Islet precursor cell (in vitro differentiated cells): ENCODE data around the gene ETNK1.
"Not testable (repeated sequence)": the region's sequence is repeated elsewhere in the genome, so short reads cannot be mapped to it uniquely, and the experiment has no call there.

Source experiments
- DNase-seq: peaks from one replicate; pipeline ENCODE4 v3.0.0-alpha.2; 2018

Gene ETNK1

GRCh38 chr12:22691319-22691718 lies 66.3 kb downstream of the ETNK1 start:
- no peak for DNase-seq

DNA sequence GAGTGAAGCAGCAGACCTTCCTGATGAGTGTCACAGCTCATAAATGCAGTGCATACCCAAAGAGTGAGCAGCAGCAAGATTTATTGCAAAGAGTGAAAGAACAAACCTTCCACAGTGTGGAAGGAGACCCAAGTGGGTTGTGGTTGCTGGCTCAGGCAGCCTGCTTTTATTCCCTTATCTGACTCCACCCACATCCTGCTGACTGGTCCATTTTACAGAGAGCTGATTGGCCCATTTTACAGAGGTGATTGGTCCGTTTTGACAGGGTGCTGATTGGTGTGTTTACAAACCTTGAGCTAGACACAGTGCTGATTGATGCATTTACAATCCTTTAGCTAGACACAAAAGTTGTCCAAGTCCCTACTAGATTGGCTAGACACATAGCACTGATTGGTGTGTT lies 67.5 kb downstream of the ETNK1 start:
- not testable (repeated sequence) for DNase-seq

- DNase-seq, result no peak
Observed at GRCh38 chr12:22692964-22693555, 68.1 kb downstream of the ETNK1 start.

- no peak for DNase-seq
Observed at GRCh38 chr12:22698576-22698975, 73.6 kb downstream of the ETNK1 start.

- DNase-seq, result not testable (repeated sequence)
Observed at GRCh38 chr12:22699705-22700104, 74.7 kb downstream of the ETNK1 start.

- DNase-seq, result no peak
Observed at GRCh38 chr12:22700106-22700505, 75.1 kb downstream of the ETNK1 start.

- not testable (repeated sequence) for DNase-seq
Observed at GRCh38 chr12:22701216-22701809, 76.3 kb downstream of the ETNK1 start.

DNA sequence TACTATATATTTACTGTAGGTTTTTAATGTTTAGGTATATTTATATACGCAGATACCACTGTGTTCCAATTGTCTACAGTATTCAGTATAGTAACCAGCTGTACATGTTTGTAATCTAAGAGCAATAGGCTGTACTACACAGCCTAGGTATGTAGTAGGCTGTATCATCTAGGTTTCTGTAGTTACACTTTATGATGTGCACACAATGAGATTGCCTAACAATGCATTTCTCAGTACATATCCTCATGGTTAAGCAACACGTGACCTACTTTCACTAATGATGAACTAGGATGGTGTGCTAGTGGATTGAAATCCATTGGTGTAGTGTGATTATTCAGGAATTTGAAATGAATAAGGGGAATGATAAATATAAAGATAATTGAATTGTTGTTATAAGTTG lies 77.7 kb downstream of the ETNK1 start:
- no peak for DNase-seq

DNA sequence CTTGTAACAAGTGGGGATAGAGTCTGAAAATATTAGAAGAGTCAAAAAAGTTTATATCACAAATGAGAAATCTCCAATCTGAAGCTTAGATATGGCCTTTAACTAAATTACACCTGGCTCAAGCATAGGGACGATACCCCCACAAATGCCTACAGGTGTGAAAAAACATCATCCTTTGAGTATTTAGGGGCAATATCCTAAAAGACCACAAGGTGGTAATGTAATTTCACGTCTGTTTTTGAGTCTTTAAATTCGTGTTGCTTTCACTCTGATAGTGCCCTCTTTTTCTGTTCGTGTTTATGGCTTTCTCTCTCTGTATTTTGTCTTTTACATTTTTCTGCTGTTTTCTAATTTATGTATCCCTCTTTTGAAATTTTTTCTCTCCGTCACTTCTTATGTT lies 84.3 kb downstream of the ETNK1 start:
- DNase-seq, result no peak

GRCh38 chr12:22712083-22712482 lies 87.1 kb downstream of the ETNK1 start:
- DNase-seq, result no peak

- no peak for DNase-seq
Observed at GRCh38 chr12:22715254-22715653, 90.3 kb downstream of the ETNK1 start.

DNA sequence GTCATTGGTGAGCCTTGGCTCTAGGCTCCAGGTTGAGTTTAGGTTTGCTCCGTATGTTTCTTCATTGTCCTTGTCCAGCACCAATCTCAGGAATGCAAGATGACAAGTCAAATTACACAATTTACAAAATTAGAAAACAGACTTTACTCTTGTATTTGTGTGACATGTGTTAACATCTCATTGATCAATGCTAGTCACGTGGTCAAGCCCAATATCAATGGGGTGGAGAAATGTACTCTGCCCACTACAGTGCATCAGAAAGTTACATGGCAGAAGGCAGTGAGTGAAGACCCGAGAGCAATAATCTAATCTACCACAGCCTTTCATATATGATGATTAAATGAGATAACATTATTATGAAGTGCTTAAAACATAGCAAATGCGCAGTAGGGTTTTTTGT lies 94.8 kb downstream of the ETNK1 start:
- DNase-seq, result no peak

DNA sequence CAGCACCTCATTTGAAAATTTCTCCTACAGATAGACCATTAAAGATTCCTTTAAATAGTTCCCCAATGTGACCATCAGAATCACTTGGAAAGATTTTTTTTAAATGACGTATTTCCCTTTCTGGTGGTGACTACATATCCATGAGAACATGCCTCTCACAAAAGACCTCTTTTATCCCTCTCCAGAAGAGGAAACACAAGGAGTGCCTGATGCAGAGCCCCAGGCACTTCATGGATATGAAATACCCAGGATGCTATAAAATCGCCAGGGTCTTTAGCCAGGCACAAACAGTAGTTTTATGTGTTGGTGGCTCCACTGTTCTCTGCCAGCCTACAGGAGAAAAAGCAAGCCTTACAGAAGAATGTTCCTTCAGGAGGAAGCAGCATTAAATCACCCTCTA lies 97.1 kb downstream of the ETNK1 start:
- DNase-seq, result no peak

GRCh38 chr12:22722779-22723178 lies 97.8 kb downstream of the ETNK1 start:
- no peak for DNase-seq

GRCh38 chr12:22728987-22729386 lies 104.0 kb downstream of the ETNK1 start:
- DNase-seq, result no peak

GRCh38 chr12:22729431-22729956 lies 104.5 kb downstream of the ETNK1 start:
- DNase-seq, result no peak

GRCh38 chr12:22729957-22730443 lies 105.0 kb downstream of the ETNK1 start:
- DNase-seq, result no peak

DNA sequence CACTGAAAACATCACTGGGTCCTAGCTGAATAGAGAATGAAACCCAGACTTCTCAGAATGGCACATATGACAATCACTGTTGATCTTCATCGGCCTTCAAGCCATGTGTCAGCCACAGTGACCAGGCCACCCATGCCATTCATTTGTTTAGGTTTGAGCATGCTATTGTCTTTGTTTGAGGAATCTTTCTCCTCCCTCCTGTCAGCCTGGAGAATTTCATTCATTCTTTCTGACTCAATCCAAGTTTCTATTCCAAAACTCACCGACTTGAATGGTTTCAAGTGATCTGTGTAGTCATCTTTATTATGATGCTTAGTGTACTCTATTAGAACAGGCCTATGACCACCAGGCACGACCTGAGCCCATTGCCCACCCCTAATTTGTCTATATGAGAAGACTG lies 106.3 kb downstream of the ETNK1 start:
- no peak for DNase-seq

- DNase-seq, result no peak
Observed at GRCh38 chr12:22733756-22734155, 108.8 kb downstream of the ETNK1 start.

- DNase-seq, result no peak
Observed at GRCh38 chr12:22738945-22739344, 114.0 kb downstream of the ETNK1 start.
